Activated T-cell treated with anti-CD3 and anti-CD28 coated beads, Interleukin-2, amount 50 U/mL, for 72 hours (primary cell): ENCODE measurements around the gene PIP4K2A. TPM values are rescaled to one million over a fixed set of nuclear protein-coding genes. Genes with fewer than 3 reads are reported as not detected.
"Not testable (repeated sequence)": the region's sequence is repeated elsewhere in the genome, so short reads cannot be mapped to it uniquely, and the experiment has no call there.

Experiments
- ATAC-seq, 2 donors: fragments of 150-1000 bp; cut with Tn5 transposase; replicated peaks in 1 of 2; 2 replicates each; pipeline ENCODE4 v1.10.0; 2021; ENCODE audit warnings: moderate library complexity in 2 of 2, mild to moderate bottlenecking in 1 of 2
- DNase-seq, 2 donors: peaks; one replicate each; pipeline ENCODE4 v3.0.0; 2021 to 2022; ENCODE audit warnings: mixed read lengths in 1 of 2
- H3K27ac Mint-ChIP-seq: one replicate; pipeline ENCODE4 v1.8.0; 2022; ENCODE audit warnings: mild to moderate bottlenecking, moderate library complexity, mixed read lengths
- H3K27me3 Mint-ChIP-seq: one replicate; pipeline ENCODE4 v1.8.0; 2022; ENCODE audit warnings: low read depth, mixed read lengths
- H3K36me3 Mint-ChIP-seq, 2 donors: one replicate each; pipeline ENCODE4 v1.8.0; 2022; ENCODE audit warnings: mixed read lengths in 2 of 2, mild to moderate bottlenecking in 1 of 2; ENCODE audit not compliant: insufficient read depth in 2 of 2
- H3K4me1 Mint-ChIP-seq: one replicate; pipeline ENCODE4 v1.8.0; 2022; ENCODE audit warnings: low read depth, mixed read lengths
- H3K4me3 Mint-ChIP-seq, 2 donors: one replicate each; pipeline ENCODE4 v1.8.0; 2022; ENCODE audit warnings: mild to moderate bottlenecking in 2 of 2, mixed read lengths in 2 of 2, moderate library complexity in 2 of 2
- H3K9me3 Mint-ChIP-seq, 2 donors: one replicate each; pipeline ENCODE4 v1.8.0; 2022; ENCODE audit warnings: mixed read lengths in 2 of 2
- total RNA-seq, 2 donors: library from RNA; stranded (reverse); gene quantifications; one replicate each; pipeline ENCODE4 v1.2.3, GENCODE V29; 2022

Gene PIP4K2A
- total RNA-seq, 2 donors from 2014 or later, result 104 to 138 TPM

DNA sequence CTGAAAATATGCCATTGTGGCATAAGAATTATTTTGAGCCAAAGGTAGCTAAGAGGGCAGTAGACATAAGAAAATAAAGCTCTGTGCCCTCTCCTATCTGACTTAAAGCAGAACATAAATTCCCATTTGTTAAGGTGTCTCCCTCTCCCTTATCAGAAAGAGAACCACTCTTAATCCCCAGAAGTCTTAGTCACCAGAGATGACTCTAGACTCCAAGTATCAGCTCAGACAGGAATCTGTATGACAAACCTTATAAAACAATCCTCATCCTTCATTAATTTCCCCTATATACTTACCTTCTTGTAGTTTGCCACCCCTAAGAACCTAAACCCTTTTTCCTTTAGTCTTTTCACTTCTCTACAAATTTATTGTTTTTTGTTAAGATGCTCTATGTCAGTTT, 21.8 kb upstream of the PIP4K2A start:
- no peak overlapping the region for H3K4me3 Mint-ChIP-seq
- H3K27ac Mint-ChIP-seq, result no peak overlapping the region
- H3K36me3 Mint-ChIP-seq, result no peaks in the 10 kb centered on the region
- H3K4me1 Mint-ChIP-seq, result no peaks in the 10 kb centered on the region
- no peaks in the 10 kb centered on the region for H3K27me3 Mint-ChIP-seq
- no peak for DNase-seq
- no peaks in the 10 kb centered on the region for H3K9me3 Mint-ChIP-seq
- ATAC-seq, result no peak

DNA sequence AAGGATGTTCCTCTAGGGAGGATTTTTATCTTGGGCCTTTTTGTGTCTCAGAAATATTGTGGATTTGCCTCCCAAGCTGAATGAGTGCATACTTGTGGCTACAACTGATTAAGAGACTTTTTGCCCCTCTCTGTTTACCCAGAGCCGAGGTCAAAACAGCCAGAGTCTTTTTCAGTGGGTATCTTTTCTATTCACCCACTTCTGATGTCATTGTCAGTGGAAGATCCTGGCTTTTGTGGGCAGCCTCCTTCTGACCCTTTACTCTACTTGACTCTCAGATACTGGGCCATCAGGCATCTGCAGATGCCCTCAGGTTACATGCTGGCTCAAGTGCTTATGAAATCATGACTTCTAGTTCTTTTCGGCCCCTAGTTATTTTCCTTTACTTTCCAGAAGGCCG, 19.6 kb upstream of the PIP4K2A start:
- Mint-ChIP-seq H3K4me1 (no peaks in the 10 kb centered on the region), H3K27ac (no peak overlapping the region), H3K9me3 (no peaks in the 10 kb centered on the region), H3K36me3 (no peaks in the 10 kb centered on the region), H3K4me3 (no peak overlapping the region), H3K27me3 (no peaks in the 10 kb centered on the region)
- DNase-seq (no peak), ATAC-seq (no peak)

DNA sequence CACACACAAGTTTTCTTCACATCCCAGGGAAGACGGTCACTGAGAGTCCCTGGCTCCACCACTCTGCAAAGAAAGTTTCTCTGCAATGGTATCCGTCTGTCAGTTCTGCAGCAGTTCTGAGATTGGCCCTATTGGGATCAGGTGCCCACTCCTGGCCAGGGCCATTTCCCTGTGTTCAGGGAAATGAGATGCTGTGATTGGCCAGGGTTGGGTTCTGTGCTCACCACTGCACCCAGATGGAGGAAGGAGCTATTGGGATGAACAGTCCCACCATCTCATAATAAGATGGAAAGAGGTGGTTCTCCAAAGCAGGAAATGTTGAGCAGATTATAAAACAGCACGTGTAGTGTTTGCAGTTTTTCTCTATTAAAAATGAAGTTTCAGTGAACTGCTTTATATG, 13.3 kb upstream of the PIP4K2A start:
- H3K36me3 Mint-ChIP-seq, result peaks cover 0 to 1% of the 10 kb centered on the region in 2 donors
- no peak for ATAC-seq
- DNase-seq, result no peak
- no peaks in the 10 kb centered on the region for H3K27me3 Mint-ChIP-seq
- H3K9me3 Mint-ChIP-seq, result no peaks in the 10 kb centered on the region
- no peak overlapping the region for H3K27ac Mint-ChIP-seq
- peaks cover 26% of the 10 kb centered on the region for H3K4me1 Mint-ChIP-seq
- no peak overlapping the region for H3K4me3 Mint-ChIP-seq

DNA sequence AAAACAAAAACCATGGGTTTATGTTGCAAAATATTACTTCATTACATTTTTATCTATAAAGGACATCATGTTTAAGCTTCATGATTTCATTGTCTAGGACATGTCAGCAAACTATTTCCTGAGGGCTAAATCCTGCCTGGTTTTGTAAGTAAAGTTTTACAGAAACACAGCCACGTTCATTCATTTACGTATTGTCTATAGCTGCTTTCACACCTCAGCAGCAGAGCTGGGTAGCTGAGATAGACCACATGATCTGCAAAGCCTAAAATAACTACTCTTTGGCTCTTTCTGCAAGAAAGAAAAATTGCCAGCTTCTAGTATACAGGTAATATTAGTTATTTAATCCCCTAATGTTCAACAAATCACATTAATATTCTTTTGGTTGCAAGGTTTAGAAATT, 12.7 kb upstream of the PIP4K2A start:
- Mint-ChIP-seq H3K36me3 (peaks cover 0 to 1% of the 10 kb centered on the region in 2 donors), H3K9me3 (no peaks in the 10 kb centered on the region), H3K27ac (no peak overlapping the region), H3K27me3 (no peaks in the 10 kb centered on the region), H3K4me1 (peaks cover 26% of the 10 kb centered on the region), H3K4me3 (no peak overlapping the region)
- no peak for DNase-seq
- ATAC-seq, result no peak

DNA sequence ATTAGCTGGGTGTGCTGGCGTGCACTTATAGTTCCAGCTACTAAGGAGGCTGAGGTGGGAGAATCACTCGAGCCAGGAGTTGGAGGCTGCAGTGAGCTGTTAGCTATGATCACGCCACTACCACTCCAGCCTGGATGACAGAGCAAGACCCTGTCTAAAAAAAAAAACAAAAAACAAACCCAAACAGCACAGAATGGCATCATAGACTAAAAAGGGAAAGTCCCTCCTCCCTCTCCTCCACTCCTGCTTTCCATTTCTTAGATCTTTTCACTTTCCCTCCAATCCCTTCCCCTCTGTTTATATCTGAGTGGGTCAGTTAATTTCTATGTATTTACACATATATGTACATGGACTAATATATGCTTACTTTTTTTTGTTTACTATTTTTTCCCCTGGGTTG, 10.4 kb upstream of the PIP4K2A start:
- Mint-ChIP-seq H3K36me3 (peaks cover 0 to 1% of the 10 kb centered on the region in 2 donors), H3K27me3 (no peaks in the 10 kb centered on the region), H3K4me1 (peaks cover 26% of the 10 kb centered on the region), H3K9me3 (no peaks in the 10 kb centered on the region), H3K4me3 (no peak overlapping the region), H3K27ac (no peak overlapping the region)
- ATAC-seq (no peak), DNase-seq (no peak)

DNA sequence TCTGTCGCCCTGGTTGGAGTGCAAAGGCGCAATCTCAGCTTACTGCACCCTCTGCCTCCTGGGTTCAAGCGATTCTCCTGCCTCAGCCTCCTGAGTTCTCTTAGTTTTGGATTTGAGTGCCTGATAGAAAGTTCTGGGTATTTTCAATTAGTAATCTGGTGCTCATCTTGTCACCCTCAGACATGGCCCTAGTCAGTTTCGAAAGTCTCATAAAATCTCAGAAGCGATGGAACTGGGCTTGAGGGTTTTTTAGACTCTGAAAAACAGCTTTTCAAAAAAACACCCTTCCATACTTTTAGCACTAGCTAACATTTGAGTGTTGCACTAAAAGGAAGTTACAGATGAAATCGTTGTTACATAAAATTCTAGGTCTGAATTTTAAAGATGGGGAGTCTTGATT, 9.4 kb upstream of the PIP4K2A start:
- peaks cover 26% of the 10 kb centered on the region for H3K4me1 Mint-ChIP-seq
- H3K27me3 Mint-ChIP-seq, result no peaks in the 10 kb centered on the region
- ATAC-seq, result peak; percentile 37 to 49
- peak overlapping the region; percentile 7 for H3K27ac Mint-ChIP-seq
- peaks cover 0 to 1% of the 10 kb centered on the region in 2 donors for H3K36me3 Mint-ChIP-seq
- no peaks in the 10 kb centered on the region for H3K9me3 Mint-ChIP-seq
- DNase-seq, result no peak
- peak overlapping the region; percentile 14 to 52 for H3K4me3 Mint-ChIP-seq

DNA sequence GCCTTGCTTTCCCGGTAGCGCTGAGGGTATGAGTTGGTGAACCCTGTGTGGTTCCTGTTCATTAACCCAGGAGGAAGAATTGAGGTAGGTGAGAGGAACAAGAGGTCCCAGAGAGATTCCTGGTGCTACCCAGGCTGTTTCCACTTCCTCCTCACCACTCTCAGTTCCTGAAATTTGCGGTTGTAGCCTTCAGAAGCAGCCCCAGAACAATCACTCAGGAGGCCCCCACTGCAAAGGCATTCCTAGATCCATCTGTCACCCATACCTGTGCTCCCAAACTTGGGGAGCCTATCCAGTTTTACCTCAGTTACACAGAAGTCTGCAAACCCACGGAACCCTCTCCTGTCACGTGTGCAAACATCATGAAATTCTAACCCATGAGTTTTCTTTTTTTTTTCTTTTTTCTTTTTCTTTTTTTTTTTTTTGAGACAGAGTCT, 9.0 kb upstream of the PIP4K2A start:
- Mint-ChIP-seq H3K27me3 (no peaks in the 10 kb centered on the region), H3K27ac (peak overlapping the region; percentile 7), H3K4me1 (peaks cover 26% of the 10 kb centered on the region), H3K36me3 (peaks cover 0 to 1% of the 10 kb centered on the region in 2 donors), H3K4me3 (peak overlapping the region; percentile 14 to 52), H3K9me3 (no peaks in the 10 kb centered on the region)
- ATAC-seq, result peak in 1 of 2 donors; percentile 7
- no peak for DNase-seq

DNA sequence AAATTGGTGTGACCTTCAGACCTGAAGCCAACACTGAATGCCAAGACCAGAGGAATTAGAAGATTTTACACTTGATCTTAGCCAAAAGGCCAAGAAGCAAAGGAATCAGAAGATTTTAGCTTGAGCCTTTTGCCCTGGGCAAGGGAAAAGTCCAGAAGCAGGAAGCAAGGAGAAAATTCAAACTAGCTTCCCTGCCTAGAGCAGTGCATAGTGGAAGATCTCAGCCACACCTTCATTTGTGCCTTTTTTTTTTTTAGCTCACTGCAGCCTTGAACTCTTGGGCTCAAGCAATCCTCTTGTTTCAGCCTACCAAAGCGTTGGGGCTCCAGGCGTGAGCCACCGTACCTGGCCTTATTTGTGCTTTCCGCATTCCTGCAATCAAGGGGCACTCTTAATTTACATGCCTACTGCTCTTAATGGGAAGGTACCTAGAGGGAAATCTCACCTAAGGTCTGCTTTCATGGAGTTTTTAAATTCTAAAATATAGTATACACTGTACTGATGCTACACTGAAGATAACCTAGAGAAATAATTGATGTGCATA, 8.3 kb upstream of the PIP4K2A start:
- Mint-ChIP-seq H3K4me1 (peaks cover 26% of the 10 kb centered on the region), H3K9me3 (no peaks in the 10 kb centered on the region), H3K36me3 (peaks cover 0 to 1% of the 10 kb centered on the region in 2 donors), H3K27me3 (no peaks in the 10 kb centered on the region), H3K27ac (no peak overlapping the region), H3K4me3 (no peak overlapping the region)
- DNase-seq (no peak), ATAC-seq (no peak)

DNA sequence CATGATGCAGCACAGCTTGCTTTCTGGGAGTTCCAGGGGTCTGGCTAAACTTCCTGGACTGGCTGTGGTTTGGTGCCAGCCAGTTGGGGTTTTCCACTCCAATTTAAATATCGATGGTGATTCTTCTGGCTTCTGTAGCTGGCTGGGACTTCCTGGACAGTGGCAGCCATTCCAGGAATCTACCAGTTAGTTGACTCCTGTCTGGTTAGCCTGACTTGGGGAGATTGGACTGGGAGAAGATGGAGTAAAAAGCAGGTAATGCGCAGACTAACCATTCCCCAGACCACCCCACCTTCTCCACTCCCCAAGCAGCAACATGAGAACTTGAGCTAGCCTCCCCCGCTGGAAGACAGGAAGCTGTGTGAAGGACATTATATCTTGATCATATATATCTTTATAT, 6.3 kb upstream of the PIP4K2A start:
- Mint-ChIP-seq H3K27ac (no peak overlapping the region), H3K36me3 (peaks cover 0 to 1% of the 10 kb centered on the region in 2 donors), H3K9me3 (no peaks in the 10 kb centered on the region), H3K27me3 (no peaks in the 10 kb centered on the region), H3K4me1 (peaks cover 26% of the 10 kb centered on the region), H3K4me3 (no peak overlapping the region)
- DNase-seq, result no peak
- ATAC-seq, result no peak

DNA sequence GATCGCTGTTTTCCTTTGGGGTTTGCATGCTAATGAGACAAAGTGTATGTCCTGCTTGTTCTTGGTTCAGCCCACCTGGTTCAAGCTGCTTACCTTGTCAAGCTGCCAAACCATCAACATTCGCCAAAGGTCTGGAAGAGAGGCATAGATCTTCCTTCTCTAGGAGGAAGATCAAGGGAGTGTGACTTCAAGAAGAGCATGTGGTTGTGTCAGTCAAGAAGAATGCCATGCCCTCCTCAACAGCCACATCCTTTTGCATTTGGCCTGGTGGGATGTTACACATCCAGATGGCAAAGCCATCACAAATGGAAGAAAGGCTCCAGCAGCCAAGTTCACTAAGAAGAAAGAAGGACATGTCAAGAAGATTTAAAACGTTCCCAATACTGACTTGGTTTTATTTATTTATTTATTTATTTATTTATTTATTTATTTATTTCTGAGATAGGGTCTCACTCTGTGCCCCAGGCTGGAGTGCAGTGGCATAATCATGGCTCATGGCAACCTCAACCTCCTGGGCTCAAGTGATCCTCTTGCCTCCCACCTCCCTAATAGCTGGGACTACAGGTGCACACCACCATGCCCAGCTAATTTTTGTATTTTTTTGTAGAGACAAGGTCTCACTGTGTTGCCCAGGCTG, 5.1 kb upstream of the PIP4K2A start:
- DNase-seq (no peak), ATAC-seq (no peak)
- Mint-ChIP-seq H3K36me3 (peaks cover 0 to 4% of the 10 kb centered on the region in 2 donors), H3K4me3 (no peak overlapping the region), H3K9me3 (no peaks in the 10 kb centered on the region), H3K4me1 (peaks cover 21% of the 10 kb centered on the region), H3K27ac (no peak overlapping the region), H3K27me3 (no peaks in the 10 kb centered on the region)

DNA sequence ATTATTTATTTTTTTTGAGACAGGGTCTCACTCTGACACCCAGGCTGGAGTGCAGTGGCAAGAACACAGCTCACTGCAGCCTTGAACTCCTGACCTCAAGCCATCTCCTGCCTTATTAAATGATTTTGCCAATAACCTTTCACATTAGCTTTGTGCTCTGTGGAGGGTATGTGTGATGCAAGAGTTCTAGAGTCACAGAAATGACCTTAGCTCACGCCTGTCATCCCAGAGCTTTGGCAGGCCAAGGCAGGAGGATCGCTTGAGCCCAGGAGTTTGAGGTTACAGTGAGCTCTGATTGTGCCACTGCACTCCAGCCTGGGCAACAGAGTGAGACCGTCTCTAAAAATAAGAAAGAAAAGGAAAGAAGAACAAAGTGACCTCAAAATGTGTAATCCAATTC, 4.3 kb upstream of the PIP4K2A start:
- not testable (repeated sequence) for ATAC-seq, H3K4me3 Mint-ChIP-seq, H3K9me3 Mint-ChIP-seq, H3K27me3 Mint-ChIP-seq, H3K36me3 Mint-ChIP-seq, H3K27ac Mint-ChIP-seq, DNase-seq
- peaks cover 12% of the 10 kb centered on the region for H3K4me1 Mint-ChIP-seq

DNA sequence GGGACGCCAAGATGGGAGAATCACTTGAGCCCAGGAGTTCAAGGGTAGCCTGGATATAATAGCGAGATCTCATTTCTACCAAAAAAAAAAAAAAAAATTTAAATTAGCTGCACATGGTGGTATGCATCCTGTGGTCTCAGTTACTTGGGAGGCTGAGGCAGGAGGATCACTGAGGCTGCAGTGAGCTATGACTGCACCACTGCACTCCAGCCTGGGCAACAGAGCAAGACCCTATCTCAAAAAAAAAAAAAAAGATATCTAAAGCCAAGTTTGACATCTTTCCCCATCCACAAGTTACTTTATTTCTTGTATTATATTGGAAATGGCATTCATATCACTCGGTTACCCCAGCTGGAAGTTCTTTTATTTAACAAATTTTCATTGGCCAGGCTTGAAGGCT, 3.4 kb upstream of the PIP4K2A start:
- no peak overlapping the region for H3K4me3 Mint-ChIP-seq
- H3K27ac Mint-ChIP-seq, result peak overlapping the region; percentile 11
- ATAC-seq, result no peak
- H3K27me3 Mint-ChIP-seq, result no peaks in the 10 kb centered on the region
- DNase-seq, result no peak
- H3K4me1 Mint-ChIP-seq, result peaks cover 5% of the 10 kb centered on the region
- H3K36me3 Mint-ChIP-seq, result peaks cover 0 to 3% of the 10 kb centered on the region in 2 donors
- H3K9me3 Mint-ChIP-seq, result no peaks in the 10 kb centered on the region

DNA sequence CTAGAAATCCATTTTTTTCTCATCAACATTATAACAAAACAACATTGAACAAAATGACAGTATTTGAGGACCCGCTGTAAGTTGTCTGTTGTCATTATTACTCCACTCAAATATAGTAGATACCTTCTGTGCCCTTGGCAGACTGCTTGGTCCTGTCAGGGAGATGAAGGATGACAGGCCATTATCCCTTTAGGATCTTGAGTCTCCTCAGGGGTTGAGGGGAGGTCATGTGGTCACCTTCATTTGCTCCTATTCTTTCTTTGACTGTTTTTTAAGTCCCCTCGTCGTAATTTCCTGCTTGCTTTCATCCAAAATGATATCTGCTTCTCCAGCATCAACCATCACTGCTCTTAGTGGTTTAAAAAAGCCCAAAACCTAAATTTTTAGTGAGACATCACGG, 2.6 kb upstream of the PIP4K2A start:
- Mint-ChIP-seq H3K27ac (no peak overlapping the region), H3K36me3 (peaks cover 0 to 3% of the 10 kb centered on the region in 2 donors), H3K4me1 (peaks cover 11% of the 10 kb centered on the region), H3K4me3 (no peak overlapping the region), H3K9me3 (no peaks in the 10 kb centered on the region), H3K27me3 (no peaks in the 10 kb centered on the region)
- ATAC-seq (no peak), DNase-seq (no peak)

DNA sequence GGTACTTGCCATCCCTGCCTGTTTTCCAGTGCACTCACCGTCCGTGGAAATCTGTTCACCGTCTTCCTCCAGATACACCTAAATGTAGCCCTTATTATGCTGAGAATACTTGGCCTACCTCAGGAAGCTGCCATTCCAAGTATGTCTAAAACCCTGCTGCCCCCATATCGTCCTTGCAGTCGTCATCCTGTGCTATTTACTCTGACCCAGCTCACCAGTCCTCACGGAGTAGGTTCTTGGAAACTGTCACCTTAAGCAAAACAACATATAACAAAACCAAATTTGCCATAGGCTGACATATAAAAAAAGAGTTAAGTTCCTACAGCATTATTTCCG, 880 bp upstream of the PIP4K2A start:
- H3K27me3 Mint-ChIP-seq, result no peaks in the 10 kb centered on the region
- H3K36me3 Mint-ChIP-seq, result peaks cover 2 to 3% of the 10 kb centered on the region in 2 donors
- H3K9me3 Mint-ChIP-seq, result no peaks in the 10 kb centered on the region
- DNase-seq (no peak), ATAC-seq (no peak)
- H3K4me1 Mint-ChIP-seq, result peaks cover 25% of the 10 kb centered on the region
- H3K4me3 Mint-ChIP-seq, result peak overlapping the region; percentile 67 to 80
- peak overlapping the region; percentile 73 for H3K27ac Mint-ChIP-seq
